Heart left ventricle (tissue), 13 donors: Measurements from ENCODE around the gene VTI1B.

Experiments
- CTCF ChIP-seq, 12 donors: fragments of 200-600 bp; sonication (generic) in 4 of 12; IDR thresholded peaks; one replicate each; pipeline versions ENCODE4 v1.5.0 to v1.8.0; 2018 to 2022; ENCODE audit warnings: antibody characterized with exemption in 12 of 12, mild to moderate bottlenecking in 5 of 12
- POLR2A ChIP-seq, 2 donors: fragments of 450-650 bp; IDR thresholded peaks; one replicate each; pipeline ENCODE4 v1.6.1; 2017; ENCODE audit warnings: antibody characterized with exemption in 2 of 2, mild to moderate bottlenecking in 2 of 2, moderate library complexity in 2 of 2
- donor health status: ischemic (EF 13 %, LVEDD 7.1; RV severe dilation, severe dysfunction).
- donor health status: DM: no; HTN: yes; CAD: no.
- donor health status: DM: no; HTN: no; CAD: no.
- donor health status: ischemic (EF 25% LVEDD 6.9; RV normal size, moderate dysfunction).
- donor health status: ischemic (EF 25% LVEDD 5.7; RV mildly dilated, moderate dysfunction).
- donor health status: ischemic (EF 35%, LVEDD 5.7; RV mildly dilated, moderate dysfunction).
- donor health status: nonischemic (EF 11% LVEDD 7.7; RV severe dilation, severe dysfunction).
- donor health status: DM: yes; HTN: yes; CAD: no.
- donor health status: PGD.
- donor health status: ischemic (EF 29% LVEDD 5.4; RV normal size, mild dysfunction).
- donor health status: nonischemic (EF 23%, LVEDD 6.1; RV moderate dilation, normal function).

- TF ChIP-seq POLR2A (IDR thresholded peaks at IDR 0.05) (no peak), CTCF (IDR thresholded peaks at IDR 0.05) (no peak)
Observed at GRCh38 chr14:67609642-67610310, 64.7 kb downstream of the VTI1B start.
